Islet precursor cell (in vitro differentiated cells): ENCODE results near the gene STAB2.
"Not testable (repeated sequence)": the region's sequence is repeated elsewhere in the genome, so short reads cannot be mapped to it uniquely, and the experiment has no call there.

Source experiments
- DNase-seq: peaks from one replicate; pipeline ENCODE4 v3.0.0-alpha.2; 2018

The STAB2 gene

DNA sequence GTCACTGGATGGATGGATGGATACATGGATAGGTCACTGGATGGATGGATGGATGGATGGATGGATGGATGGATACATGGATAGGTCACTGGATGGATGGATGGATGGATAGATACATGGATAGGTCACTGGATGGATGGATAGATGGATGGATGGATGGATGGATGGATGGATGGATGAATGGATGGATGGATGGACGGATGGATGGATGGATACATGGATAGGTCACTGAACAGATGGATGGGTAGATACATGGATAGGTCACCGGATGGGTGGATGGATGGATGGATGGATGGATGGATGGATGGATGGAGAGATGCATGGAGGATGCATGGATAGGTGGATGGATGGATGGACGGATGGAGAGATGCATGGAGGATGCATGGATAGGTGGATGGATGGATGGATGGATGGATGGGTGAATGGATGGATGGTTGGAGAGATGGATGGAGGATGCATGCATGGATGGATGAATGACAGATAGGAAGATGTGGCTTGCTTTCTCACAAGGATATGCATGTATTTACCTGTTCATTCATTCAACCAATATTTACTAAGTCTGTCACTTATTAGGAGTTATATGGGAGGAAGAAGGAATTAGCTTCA lies 66.6 kb downstream of the STAB2 start:
- DNase-seq = not testable (repeated sequence)

DNA sequence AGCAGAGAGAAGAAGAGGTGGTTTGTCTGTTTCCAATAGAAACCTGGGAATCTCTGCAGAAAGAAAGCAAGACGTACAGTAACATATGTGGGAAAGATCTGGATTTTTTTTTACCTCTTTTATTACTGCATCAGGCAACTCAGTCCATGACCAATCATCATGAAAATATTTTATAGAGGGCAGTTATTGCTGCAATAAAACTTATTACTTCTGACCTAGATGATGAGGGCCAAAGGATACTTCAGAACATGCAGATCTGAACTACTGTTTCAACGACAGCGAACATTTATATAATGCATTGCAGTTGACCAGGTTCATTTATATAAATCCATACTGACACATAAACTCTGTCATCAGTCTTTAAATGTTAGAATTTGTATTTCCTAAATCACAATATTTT lies 67.7 kb downstream of the STAB2 start:
- no peak for DNase-seq

DNA sequence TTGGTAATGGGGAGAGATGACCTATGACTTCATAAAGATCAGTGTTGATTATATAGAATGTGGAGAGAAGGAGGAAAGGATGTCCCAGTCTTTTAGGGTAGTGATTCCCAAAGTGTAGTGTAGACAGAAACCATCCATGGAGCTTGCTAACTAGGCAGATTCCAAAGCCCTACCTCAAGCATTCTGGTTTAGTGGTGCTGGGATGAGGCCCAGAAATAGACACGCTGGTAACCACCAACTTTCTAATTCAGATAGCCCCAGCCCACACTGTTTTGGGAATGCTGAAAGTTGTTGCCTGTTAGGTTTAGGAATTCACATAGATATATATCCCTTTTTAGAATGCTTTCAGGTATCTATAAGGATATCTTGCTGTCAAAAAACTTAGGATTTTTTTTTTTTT lies 69.2 kb downstream of the STAB2 start:
- no peak for DNase-seq

DNA sequence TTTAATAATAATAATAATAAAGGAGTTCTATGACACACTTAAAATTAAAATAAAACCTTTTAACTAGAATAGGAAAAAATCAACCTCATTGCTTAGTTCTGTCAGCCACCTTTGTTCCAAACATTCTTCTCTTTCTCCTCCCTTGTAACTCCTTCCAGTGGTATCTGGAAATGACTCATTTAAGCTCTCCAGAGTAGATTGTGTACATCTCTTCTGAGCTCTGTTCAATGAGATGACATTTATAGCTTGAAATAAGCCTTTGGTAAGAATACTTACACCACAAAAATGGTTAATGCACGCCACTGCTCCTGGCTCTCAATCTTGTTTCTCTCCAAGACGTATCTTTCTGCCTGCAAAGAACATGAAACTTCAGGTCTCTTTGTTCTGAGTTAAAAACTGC lies 70.3 kb downstream of the STAB2 start:
- no peak for DNase-seq

DNA sequence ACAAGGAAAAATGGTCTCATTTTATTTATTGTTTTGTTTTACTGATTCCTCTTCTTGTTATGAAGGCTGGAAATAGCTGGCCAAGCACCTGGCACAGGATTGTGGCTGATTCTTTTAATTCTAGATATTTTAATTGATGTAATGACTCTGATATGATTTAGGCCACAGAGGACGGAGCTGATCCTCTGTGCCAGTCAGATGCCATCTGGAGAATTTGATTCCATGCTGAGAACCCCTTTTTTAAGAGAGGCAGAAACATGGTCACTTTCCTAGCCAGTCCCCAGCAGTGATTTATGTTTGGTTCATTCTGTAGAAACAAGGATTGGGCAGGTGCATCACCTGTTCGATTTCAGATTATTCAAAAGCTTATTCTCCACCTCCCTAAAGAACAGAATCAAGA lies 77.6 kb downstream of the STAB2 start:
- DNase-seq = no peak

DNA sequence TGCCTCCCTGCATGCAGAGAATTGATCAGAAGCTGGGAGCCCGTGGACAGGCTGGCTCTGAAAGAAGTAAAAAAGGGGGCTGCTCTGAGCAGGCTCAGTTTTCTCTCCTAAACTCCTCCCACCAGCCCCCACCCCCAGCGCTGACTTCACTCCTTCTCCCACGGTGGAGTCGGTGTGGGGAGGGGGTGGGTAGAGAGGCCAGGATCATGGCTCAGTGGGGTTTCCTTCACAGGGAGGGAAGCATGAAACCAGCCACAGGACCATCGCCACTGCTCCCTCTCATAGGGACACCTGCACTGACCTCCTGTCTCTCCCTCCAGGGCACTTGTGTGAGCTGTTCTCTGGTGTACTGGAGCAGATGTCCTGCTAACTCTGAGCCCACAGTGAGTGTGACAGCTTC lies 78.9 kb downstream of the STAB2 start:
- DNase-seq = no peak

DNA sequence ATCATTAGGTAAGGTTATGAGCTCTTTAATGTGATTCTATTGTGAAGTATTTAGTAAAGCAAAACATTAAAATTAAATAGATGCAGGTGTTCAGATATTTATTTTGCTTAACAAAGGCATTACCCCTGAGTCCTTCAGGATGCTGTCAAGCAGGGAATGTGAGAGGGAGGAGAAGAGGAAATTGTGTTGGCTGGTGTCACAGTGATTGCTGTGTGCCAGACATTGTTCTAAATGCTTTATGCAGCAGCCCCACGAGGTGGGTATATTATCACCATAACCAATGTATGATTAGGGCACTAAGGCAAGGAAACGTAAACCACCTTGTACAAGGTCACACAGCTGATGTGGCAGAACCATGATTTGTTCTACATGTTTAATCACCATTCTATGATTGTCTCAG lies 80.1 kb downstream of the STAB2 start:
- DNase-seq = no peak

DNA sequence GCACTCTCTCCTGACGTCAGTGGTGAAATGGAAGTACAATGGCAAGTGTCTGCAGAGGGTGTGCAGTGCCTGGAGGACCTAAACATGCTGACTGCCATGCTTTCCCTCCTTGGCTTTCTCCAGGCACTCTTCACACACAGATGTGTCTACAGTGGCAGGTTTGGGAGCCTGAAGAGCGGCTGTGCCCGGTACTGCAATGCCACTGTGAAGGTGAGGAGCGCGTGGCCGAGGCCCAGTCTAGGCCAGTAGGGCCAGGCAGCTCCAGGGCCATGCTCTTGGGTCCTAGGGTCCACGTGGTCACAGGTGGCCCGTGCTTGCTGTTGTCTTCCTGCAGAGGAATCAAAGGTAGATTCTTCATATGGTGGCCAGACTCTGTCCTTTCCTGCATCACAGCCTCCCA lies 81.4 kb downstream of the STAB2 start:
- no peak for DNase-seq

DNA sequence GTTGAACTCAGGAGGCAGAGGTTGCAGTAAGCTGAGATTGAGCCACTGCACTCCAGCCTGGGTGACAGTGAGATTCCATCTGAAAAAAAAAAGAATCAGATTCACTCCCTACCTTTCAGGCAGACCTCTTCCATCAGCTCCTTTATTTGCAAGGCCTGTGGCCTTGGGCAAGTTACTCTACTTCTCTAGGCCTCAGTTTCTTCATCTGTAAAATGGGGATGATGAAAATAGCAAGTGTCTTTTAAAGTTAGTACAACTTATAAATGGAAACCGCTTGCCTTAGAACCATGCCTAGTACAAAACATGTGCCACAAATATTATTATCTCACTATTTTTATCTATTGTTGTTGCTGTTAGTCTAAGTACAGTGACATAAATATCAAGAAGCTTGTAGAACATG lies 84.3 kb downstream of the STAB2 start:
- no peak for DNase-seq

DNA sequence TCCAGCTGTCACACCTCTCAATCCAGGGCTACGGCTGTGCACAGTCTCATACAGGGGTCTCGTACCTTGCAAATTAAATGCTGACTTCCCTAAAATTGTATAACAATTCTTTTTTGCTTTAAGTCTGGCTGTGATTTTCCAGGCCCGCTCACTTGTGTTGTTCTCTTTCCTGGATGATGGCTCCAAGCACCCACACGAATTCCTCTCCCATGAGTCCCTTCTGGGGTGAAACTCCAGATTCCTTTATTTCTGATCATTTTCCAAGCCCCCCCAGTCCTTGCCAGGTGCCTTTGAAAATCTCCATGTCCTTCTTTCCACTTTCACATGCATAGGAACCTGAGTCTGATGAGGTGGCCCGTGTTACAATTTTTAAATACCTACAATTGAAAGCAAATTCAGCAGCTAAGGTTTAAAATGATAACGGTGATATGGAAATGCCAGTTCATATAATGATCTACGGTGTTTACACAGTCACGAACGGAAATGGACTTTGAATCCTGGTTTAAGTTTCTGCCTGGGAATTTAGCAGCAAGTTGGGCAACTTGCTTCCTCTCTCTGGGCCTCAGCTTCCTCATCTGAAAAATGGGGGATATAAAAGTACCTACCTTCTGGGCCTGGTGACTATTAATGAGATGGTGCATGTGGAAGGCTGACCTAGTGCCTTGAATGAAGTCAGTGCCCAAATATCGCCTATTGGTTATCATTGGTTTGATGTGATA lies 85.5 kb downstream of the STAB2 start:
- DNase-seq = no peak

DNA sequence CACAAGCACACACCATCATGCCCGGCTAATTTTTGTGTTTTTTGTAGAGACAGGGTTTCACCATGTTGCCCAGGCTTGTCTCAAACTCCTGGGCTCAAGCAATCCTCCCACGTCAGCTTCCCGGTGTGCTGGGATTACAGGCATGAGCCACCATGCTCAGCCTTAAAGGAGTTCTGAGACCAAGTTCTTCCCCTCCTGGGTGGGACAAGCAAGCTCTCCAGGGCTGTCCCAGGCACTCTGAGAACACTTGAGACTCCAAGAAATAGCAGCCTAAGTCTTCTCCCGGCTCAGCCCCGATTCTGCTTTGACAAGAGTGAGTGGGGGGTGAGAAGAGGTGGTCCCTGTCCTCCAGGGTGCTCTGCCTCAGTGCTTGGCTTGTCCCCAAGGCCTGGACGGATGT lies 86.4 kb downstream of the STAB2 start:
- DNase-seq = peak; percentile 84

DNA sequence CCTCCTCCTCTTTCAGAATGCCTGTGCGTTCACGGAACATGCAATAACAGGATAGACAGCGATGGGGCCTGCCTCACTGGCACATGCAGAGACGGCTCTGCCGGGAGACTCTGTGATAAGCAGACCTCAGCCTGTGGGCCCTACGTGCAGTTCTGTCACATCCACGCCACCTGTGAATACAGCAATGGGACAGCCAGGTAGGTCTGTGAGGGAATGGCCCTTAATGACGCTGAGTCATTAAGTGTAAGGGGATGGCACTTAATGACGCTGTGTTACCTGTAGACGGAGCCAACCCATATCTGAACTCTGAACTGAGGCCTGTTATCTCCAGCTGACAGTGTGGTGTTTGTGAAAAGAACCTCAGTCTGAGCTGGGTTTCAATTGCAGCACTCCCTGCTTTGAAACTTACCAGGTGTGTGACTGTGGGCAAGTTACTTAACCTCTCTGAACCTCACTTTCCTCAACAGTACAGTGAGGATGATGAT lies 86.9 kb downstream of the STAB2 start:
- DNase-seq = peak; percentile 86

DNA sequence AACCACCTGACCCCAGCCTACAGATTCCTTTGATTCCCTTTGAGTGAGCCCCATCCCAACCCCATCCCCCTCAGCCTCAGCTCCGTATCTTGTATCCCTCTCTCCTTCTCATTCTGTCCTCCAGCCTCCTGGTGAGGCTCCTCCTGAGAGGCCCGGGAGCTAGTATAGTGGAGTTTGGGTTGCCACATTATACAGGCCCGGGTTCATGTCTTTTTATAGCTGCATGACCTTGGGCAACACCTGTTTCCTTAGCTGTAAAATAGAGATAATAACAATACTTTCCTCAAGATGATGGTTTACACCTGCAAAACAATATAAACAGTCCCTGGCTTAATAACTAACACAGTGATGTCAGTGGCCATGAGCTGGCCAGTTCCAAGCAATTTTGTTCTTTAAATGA lies 89.8 kb downstream of the STAB2 start:
- no peak for DNase-seq

DNA sequence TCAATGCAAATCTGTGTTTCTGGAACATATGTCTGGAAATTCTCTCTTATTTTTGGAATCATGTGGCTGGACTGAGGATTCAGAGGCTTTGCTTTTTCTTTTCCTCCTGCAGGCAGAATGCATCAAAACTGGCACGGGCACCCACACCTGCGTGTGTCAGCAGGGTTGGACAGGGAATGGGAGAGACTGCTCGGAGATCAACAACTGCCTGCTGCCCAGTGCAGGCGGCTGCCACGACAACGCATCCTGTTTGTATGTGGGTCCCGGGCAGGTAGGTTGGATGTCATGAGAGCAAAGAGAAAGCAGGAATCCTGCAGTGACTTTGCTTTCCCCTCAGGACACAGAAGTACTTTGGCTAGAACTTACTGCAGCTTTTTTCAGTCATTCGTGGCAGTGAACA lies 90.3 kb downstream of the STAB2 start:
- DNase-seq = peak; percentile 71

DNA sequence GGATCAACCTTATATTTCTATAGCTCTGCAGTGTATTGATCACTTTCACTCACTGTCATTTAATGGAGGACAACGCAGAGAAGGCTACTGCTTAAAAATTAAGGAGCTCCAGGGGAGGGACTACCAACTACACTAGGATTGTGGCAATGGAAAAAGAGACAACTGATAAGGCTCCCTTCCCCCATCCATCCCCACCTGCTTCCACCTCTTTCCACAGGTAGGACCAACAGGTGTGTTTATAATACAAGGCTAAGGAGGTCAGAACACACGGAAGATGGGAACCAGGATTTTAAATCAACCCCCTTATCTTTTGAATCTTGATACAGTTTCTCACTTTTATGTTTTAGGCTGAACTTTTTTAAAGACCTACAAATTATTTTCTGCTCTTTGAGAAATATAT lies 90.8 kb downstream of the STAB2 start:
- no peak for DNase-seq

DNA sequence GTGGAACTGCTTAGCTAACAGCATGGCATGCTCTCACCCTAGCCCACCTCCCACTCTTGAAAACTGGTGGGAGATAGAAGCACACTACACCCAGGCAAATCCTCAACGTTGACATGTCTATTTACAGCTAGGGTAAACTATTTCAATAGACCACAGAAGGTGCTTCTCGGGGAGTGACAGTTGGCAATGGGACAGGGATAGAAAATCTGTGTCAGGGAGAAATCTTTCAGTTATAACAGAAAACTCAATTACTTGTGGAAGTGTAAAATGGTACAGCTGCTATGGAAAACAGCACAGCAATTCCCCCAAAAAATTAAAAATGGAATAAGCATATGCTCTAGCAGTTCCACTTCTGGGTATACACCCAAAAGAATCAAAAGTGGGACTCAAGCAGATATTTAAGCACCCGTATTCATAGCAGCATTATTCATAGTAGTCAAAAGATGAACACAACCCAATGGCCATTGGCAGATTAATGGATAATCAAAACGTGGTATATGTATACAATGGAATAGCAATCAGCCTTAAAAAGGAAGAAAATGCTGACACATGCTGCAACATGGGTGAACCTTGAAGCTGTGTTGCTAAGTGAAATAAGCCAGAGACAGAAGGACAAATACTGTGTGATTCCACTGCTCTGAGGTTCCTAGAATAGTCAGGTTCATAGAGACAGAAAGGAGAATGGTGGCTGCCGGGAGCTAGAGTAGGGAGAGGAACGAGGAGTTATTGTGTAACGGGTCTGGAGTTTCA lies 92.5 kb downstream of the STAB2 start:
- no peak for DNase-seq

DNA sequence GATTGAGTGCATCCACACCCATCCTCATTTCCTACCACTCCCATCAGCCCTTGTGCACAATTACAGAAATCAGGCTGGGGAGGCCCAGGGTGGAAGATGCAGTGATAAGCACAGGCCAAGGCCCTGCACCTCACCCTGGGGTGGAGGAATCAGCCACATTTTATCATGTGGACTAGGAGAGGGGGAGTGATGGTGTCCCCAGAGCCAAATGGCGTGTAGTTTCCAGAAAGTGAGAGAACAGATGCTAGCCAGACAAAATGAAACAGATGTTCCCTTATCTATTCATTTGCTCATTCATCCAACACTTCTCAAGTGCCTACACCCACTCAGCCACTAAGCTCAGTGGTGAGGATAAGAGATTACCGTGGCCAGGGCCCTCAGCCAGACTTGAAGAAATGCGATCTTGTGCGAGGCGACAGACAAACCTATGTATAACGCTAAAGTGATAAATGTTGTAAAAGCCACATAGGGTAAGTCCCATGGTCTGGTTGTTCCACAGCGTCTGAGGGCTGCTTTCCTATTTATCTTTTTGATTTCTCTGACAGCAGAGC lies 93.6 kb downstream of the STAB2 start:
- no peak for DNase-seq

DNA sequence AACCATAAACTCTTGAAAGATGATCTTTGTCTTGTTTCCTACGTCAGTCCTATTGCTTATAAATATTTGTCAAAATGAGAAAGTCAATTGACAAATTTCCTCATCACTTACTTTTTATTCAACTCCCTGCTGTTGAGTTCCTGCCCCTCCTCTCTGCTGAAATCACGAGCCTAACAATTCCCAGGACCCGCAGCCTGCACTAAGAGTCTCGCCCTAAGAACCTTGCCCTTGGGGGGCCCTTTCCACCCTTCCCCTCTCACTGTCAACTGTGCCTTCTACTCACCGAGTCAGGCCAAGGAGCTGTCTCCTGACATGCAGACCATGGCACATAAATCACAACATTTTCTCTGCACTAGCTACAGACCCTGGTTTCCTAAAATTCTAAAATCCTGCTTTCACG lies 99.0 kb downstream of the STAB2 start:
- DNase-seq = no peak

DNA sequence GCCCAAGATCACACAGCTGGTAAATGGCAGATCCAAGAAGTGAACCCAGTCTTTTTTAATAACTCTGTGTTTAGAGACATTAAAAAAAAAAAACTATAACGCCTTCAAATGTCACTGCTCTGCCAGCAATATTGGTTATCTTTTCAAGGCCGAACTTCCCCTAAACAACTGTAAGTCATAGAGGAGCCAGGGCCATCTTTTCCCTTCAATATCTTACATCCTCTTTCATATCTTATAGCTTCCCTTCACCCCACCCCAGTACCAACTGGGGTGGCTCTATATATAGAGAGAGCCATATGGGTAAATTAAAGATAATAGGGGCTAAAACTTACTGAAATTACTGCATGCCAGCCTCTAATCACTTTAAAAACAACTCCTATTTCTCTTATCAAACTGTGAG lies 100.2 kb downstream of the STAB2 start:
- no peak for DNase-seq

DNA sequence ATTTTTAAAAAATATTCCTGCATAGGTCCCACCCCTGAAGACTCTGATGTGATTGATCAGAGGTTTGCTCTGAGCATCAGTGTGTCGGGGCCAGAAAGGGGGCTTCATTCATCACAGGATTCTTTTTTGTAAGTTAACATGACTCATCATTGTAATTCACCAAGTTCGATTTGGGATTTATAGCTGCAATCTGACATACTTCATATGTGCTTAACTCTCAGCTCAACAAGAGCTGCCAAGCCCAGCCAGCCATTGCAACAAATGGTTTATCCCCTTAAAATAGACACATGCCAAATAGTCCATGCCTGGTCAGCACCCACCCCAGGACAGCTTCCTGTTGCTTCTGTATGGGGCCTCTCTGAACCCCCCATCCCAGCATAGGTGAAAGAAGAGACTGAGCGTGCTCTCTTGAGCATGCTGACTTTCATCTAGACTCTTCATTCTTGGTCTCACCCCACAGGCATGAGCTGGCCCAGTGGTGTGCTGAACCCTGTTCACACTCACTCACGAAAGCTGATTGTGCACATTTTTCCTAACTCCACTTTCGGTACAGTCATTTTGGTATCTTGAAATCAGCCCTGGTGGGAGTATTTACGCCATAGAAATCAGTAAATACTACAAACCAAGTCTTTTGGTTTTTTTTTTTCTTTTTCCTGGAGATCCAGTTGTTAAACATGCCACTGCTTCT lies 101.4 kb downstream of the STAB2 start:
- DNase-seq = no peak

DNA sequence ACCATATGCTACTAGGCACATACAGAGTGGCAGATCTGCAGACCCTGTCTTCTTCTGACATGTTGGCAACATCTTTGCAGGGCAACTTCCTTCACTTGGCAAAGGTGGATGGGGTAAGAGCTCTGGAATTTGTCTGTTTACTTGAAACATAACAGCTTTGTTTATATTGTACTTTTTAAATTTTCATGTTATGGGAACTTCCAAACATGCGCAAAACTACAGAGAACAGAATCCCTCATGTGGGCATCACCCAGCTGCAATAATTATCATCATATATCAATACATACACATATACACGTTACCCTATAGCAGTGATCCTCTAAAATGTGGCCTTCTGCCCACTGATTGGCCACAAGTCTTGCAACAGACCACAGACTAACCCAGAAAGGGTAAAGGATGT lies 103.4 kb downstream of the STAB2 start:
- no peak for DNase-seq

DNA sequence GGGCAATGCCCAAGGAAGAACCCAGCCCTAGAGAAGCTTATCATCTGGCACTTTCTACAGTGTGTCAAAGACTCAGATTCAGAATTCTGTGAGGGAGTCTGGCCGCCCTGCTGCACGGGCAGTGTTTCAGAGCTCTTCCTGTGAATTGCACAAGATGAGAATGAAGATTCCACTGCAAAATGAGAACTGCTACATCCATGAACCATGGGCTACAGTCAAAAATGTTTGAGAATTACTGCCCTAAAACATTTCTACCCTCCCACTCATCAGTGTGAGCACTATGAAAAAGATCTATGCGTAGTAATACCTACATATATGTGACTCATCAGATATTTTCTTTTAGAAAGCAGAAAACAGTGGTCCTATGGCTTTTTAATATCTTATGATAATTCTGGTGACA lies 104.0 kb downstream of the STAB2 start:
- no peak for DNase-seq

DNA sequence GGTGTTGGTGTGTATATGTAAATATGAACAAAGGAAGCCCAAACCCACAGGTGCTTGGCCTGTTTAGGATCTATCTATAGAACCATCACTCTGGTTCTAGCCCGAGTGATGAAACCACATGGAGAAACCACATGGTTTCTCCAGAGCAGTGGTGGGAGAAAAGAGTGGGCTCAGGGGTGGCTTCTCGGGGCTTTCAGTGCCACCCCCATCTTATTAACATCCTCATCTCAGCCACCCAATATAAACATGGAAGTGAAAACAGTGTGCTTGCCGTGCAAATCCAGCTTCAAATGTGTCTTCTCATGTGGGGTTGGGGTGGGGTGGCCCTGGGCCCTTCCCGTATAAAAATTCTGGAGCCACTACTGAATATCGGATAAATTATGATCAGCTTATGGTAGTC lies 109.0 kb downstream of the STAB2 start:
- DNase-seq = no peak
